Measurements from ENCODE around the gene DTX1.

DTX1 gene

GRCh38 chr12:113142173-113142885, 85.8 kb downstream of the DTX1 start:
- no peak for TF ChIP-seq CTCF (IDR thresholded peaks at IDR 0.05; ENCODE audit: low read depth, low read length)
- H3K4me3 ChIP-seq (ENCODE audit: low read depth, low read length) = no peak overlapping the region

GRCh38 chr12:113142886-113143332, 86.4 kb downstream of the DTX1 start:
- no peak for TF ChIP-seq CTCF (IDR thresholded peaks at IDR 0.05; ENCODE audit: low read depth, low read length)
- H3K4me3 ChIP-seq (ENCODE audit: low read depth, low read length) = no peak overlapping the region

GRCh38 chr12:113143959-113144358, 87.4 kb downstream of the DTX1 start:
- no peak for TF ChIP-seq CTCF (IDR thresholded peaks at IDR 0.05; ENCODE audit: low read depth, low read length)
- H3K4me3 ChIP-seq (ENCODE audit: low read depth, low read length) = no peak overlapping the region

GRCh38 chr12:113144806-113145205, 88.3 kb downstream of the DTX1 start:
- H3K4me3 ChIP-seq (ENCODE audit: low read depth, low read length) = no peak overlapping the region

GRCh38 chr12:113145720-113146551, 89.4 kb downstream of the DTX1 start:
- no peak overlapping the region for H3K4me3 ChIP-seq (ENCODE audit: low read depth, low read length)
- no peak for TF ChIP-seq CTCF (IDR thresholded peaks at IDR 0.05; ENCODE audit: low read depth, low read length)

More at GRCh38 chr12:113144806-113145205, 88.3 kb downstream of the DTX1 start:
- TF ChIP-seq CTCF (IDR thresholded peaks at IDR 0.05; ENCODE audit: low read depth, low read length) = no peak

- TF ChIP-seq CTCF (IDR thresholded peaks at IDR 0.05; ENCODE audit: low read depth, low read length) = no peak
- no peak overlapping the region for H3K4me3 ChIP-seq (ENCODE audit: low read depth, low read length)
These were observed 90.5 kb downstream of the DTX1 start for GRCh38 chr12:113146999-113147398.

Measured in WI38 (cell line).